ENCODE data around the gene LDLRAD4. TPM values are rescaled to one million over a fixed set of nuclear protein-coding genes. Genes with fewer than 3 reads are reported as not detected.

The LDLRAD4 gene
- total RNA-seq, 6 donors from 2014 or later = 19.5 to 26.6 (median 24.4) TPM

DNA sequence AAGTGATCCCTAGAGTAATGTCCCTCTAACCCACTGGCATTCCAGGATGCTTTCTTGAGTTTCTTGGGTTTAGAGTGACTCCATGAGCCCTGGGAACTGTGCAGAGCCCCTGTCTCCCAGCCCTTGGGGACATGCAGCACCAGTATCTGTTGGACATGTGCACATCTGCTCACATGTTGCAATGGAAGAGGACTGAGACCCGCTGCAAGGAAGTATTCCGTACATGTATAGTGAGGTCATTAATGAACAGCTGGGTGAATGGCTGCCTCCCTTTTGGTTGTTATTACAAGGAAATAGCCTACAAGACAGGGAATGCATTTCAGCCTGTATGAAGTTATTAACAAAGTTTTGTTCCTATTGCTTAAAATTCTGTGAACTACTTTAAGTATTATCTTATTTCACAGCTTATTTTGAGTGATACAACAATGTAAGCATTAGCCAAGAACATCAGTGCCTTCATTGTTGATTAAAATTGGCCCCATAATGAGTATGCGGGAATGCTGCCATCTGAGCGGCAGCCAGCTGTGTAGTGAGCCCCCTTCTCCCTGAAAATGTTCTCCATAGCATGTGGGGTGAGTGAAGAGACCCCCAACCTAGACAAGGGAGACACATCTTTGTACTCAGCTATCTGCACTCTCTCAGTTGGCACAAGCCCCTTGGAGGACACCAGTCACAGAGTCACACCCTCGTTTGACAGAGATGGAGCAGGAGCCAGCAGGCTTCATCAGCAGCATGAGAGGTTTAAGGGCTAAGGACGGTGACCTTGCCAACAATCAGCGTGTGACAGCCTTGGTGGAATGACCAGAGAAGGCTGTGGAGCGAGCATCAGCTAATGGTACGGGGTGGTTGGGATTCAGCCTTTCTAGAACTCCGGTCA, 420.4 kb downstream of the LDLRAD4 start:
- Histone ChIP-seq H3K27me3 (peaks cover 0 to 4% (median 0%) of the 10 kb centered on the region in 4 donors), H3K27ac (no peak overlapping the region), H3K4me1 (peaks cover 5 to 13% (median 9%) of the 10 kb centered on the region in 4 donors), H3K36me3 (no peaks in the 10 kb centered on the region), H3K4me3 (no peak overlapping the region), H3K9me3 (no peaks in the 10 kb centered on the region)
- WGBS, 2 donors = 85 to 90% methylated on average over 10 of the region's 10 CpGs
- no peak for TF ChIP-seq EP300 (IDR thresholded peaks at IDR 0.05)
- TF ChIP-seq, protein P1, sequence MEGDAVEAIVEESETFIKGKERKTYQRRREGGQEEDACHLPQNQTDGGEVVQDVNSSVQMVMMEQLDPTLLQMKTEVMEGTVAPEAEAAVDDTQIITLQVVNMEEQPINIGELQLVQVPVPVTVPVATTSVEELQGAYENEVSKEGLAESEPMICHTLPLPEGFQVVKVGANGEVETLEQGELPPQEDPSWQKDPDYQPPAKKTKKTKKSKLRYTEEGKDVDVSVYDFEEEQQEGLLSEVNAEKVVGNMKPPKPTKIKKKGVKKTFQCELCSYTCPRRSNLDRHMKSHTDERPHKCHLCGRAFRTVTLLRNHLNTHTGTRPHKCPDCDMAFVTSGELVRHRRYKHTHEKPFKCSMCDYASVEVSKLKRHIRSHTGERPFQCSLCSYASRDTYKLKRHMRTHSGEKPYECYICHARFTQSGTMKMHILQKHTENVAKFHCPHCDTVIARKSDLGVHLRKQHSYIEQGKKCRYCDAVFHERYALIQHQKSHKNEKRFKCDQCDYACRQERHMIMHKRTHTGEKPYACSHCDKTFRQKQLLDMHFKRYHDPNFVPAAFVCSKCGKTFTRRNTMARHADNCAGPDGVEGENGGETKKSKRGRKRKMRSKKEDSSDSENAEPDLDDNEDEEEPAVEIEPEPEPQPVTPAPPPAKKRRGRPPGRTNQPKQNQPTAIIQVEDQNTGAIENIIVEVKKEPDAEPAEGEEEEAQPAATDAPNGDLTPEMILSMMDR (IDR thresholded peaks at IDR 0.05) = no peak
- no peak for TF ChIP-seq POLR2AphosphoS5 (IDR thresholded peaks at IDR 0.05)
- TF ChIP-seq POLR2A (IDR thresholded peaks at IDR 0.05) = no peak
- no peak for ATAC-seq (ENCODE audit: low FRiP score in 2 of 2)
- no peak for DNase-seq

DNA sequence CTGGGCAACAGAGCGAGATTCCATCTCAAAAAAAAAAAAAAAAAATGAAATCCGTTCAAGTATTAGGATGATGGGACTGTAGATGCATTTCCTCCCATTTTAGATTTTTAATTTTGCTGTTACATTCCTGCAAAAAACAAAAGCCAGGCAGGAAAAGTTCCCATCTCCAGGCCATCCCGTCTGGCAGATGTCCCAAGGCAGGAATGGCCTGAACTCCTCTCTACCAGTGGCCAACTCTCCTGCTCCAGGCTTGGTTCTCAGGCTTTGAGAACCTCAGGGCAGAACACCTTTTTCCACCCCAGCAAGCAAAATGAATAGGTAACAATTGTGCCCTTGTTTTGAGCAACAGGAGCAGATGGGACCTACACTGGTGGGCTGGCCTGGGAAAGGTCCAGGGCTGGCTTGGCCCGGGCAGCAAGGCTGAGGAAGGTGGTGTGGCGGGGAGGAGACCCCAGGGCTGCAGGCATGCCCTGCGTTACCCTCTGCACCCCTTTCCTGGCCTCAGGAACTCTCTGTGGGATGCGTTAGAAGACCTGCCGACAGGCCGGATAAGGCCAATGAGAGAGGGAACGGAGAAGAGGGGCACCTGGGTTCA, 421.8 kb downstream of the LDLRAD4 start:
- peaks cover 0 to 4% (median 0%) of the 10 kb centered on the region in 4 donors for H3K27me3 ChIP-seq
- DNase-seq (no peak), ATAC-seq (ENCODE audit: low FRiP score in 2 of 2) (no peak)
- no peak overlapping the region for H3K4me3 ChIP-seq
- 83 to 89% methylated on average over 10 of the region's 10 CpGs for WGBS, 2 donors
- no peak overlapping the region for H3K27ac ChIP-seq
- peaks cover 5 to 13% (median 9%) of the 10 kb centered on the region in 4 donors for H3K4me1 ChIP-seq
- H3K9me3 ChIP-seq = no peaks in the 10 kb centered on the region
- peaks cover 0 to 6% (median 4%) of the 10 kb centered on the region in 4 donors for H3K36me3 ChIP-seq
- no peak for TF ChIP-seq POLR2A (IDR thresholded peaks at IDR 0.05)
- TF ChIP-seq, protein P1 (IDR thresholded peaks at IDR 0.05) = no peak
- no peak for TF ChIP-seq POLR2AphosphoS5 (IDR thresholded peaks at IDR 0.05)
- TF ChIP-seq EP300 (IDR thresholded peaks at IDR 0.05) = no peak

DNA sequence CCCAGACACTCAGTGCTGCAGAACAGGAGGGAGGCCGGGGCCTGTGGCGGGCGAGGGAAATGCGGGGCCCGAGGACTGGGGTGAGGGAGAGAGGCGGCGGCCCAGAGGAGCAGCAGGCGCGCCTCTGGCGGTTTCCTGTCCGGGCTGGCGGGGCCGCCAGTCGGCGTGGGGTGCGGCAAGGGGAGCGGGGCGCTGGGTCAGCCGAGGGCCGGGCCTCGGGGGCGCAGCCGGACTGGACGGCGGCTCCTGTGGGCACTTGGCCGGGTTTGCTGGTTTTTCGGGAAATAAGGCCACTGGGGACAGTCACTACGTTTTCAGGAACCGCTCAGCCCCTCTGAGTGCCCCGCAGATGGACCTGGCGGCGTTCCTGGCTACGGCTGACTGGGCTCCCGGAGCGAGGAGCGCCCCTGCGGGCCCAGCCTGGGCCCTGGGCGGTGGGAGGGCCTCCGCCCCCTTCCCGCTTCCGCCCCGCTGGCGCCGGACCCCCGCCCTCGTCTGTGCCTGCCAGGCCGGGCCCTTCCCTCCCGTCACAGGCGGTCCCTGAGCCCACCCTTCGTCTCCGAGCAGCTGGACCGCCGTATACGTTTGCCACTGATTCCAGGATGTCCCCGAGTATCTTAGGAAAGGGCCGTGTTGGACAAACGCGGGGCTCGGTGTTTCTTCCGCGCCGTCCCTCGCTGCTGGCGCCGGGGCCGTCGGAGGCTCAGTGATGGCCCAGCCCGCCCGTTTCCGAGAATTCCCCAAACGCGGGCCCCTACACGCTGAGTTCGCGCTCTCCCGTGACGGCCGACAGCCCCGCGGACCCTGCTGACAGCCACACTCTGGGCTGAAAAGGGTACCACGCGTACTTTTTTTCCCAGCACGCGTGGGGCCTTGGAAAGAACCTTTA, 423.2 kb downstream of the LDLRAD4 start:
- WGBS, 2 donors = 33% methylated on average over 27 to 83 of the region's 84 CpGs
- Histone ChIP-seq H3K27me3 (peaks cover 0 to 4% (median 0%) of the 10 kb centered on the region in 4 donors), H3K27ac (peak overlapping the region; percentile 52 to 86 (median 70)), H3K4me3 (peak overlapping the region in 3 of 4 donors; percentile 37 to 45 (median 39)), H3K4me1 (peaks cover 5 to 13% (median 9%) of the 10 kb centered on the region in 4 donors), H3K36me3 (peaks cover 0 to 8% (median 5%) of the 10 kb centered on the region in 4 donors), H3K9me3 (no peaks in the 10 kb centered on the region)
- DNase-seq = peak in 1 of 2 donors; percentile 89
- TF ChIP-seq EP300 (IDR thresholded peaks at IDR 0.05) = no peak
- TF ChIP-seq, protein P1 (IDR thresholded peaks at IDR 0.05) = peak in 1 of 6 experiments; percentile 27
- ATAC-seq (ENCODE audit: low FRiP score in 2 of 2) = peak; percentile 52 to 85

DNA sequence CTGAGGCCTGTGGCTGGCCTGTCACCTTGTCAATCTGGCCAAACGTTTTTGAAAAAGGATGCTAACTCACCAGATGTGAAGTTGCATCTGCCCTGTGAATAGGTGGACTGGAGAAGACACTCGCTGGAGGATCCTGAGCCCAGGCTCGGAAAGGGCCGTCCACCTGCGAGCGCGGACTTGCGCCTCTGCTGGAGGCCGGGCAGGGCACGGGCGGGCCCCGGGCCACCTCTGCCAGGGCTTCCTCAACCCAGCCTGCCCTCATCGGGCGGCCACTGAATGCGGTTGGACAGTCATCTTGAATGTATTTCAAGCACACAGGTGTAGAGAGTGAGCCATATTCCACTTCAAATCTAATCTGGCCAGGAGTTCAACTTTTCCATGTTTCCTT, 423.9 kb downstream of the LDLRAD4 start:
- H3K27me3 ChIP-seq = peaks cover 0 to 4% (median 0%) of the 10 kb centered on the region in 4 donors
- WGBS, 2 donors = 88 to 92% methylated on average over 10 to 15 of the region's 15 CpGs
- H3K27ac ChIP-seq = peak overlapping the region in 3 of 4 donors; percentile 69 to 86 (median 71)
- TF ChIP-seq, protein P1 (IDR thresholded peaks at IDR 0.05) = no peak
- TF ChIP-seq POLR2AphosphoS5 (IDR thresholded peaks at IDR 0.05) (no peak), POLR2A (IDR thresholded peaks at IDR 0.05) (no peak), EP300 (IDR thresholded peaks at IDR 0.05) (no peak)
- no peak for ATAC-seq (ENCODE audit: low FRiP score in 2 of 2)
- peak overlapping the region in 1 of 4 donors; percentile 39 for H3K4me3 ChIP-seq
- H3K9me3 ChIP-seq = no peaks in the 10 kb centered on the region
- peak in 1 of 2 donors; percentile 77 for DNase-seq
- H3K4me1 ChIP-seq = peaks cover 5 to 13% (median 9%) of the 10 kb centered on the region in 4 donors
- H3K36me3 ChIP-seq = peaks cover 0 to 8% (median 5%) of the 10 kb centered on the region in 4 donors

All from upper lobe of left lung (tissue), 6 donors.